ENCODE results near the gene CD74.

Gene CD74

DNA sequence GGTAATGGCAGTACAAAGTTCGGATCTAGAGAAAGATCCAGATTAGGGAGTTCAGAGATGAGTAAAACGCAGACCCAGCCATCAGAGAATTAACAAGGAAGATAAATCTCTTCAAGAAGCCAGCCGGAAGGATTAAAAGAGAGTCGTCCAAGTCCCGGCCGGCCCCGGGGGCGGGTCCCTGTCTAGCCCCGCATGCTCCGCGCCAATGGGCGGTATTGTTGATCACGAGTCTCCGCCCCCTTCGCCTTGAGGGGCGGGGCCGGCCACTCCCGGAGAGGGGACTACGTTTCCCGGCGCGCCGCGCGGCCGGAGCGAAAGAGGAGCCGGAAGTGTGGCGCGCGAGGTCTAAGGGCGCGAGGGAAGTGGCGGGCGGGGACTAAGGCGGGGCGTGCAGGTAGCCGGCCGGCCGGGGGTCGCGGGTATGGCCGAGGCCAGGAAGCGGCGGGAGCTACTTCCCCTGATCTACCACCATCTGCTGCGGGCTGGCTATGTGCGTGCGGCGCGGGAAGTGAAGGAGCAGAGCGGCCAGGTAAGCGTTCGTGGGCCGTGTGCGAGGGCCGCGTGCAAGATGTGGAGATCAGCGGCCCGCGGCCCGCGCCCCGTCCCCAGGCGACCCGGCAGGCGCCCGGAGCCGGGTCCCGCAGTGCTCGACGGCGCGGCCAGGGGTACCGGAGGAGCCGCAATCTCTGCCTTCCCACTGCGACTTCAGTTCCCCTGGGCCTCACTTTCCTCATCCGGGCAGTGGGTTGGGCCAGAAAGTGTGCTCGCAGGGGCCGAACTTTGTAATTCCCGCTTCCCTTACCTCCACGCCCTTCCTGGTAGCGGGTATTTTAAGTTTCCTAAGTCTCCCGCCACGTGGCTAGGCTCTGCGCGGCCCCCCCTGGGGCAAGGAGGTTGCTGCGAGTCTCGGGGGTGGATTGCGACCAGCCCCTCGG, 55.1 kb downstream of the CD74 start, which contains the start of gene TCOF1:
TCOF1 (plus strand) TSS at position 372 of the 935 bp plus-strand sequence; CDS start at position 422, 50 bp downstream.
- DNase-seq, result peak; percentile 99

DNA sequence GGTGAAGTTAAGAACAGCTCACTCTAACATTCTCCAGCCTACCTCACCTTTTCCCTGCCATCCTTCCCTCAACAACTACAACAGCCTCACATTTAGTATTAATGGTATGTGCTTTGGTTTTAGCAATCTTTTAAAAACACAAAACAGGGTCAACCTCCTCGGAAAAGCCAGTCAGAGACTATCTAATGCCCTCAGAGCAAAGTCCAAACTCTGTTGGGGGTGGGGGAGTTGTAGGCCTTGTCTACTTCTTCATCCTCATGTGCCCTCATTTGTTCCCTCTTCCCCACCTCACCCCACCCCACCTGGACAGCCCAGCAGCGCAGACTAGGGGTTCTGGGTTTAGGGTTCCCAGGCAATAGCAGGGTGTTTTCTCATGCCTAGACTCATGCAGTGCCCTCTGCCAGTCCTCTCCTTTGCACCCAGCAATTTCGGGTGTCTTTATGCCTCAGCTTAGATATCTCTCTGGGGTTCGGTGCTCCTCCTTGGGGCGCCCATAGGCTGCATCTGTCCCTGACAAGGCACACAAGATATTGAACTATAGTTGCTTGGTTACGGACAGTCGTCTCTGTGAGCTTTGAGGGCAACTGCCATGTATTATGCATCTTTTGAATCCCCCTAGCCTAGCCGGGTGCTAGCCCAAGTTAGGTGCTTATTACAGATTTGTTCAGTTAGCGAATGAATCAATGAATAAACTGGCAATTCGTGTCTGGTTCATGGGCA, 56.0 kb downstream of the CD74 start:
- no peak for DNase-seq

DNA sequence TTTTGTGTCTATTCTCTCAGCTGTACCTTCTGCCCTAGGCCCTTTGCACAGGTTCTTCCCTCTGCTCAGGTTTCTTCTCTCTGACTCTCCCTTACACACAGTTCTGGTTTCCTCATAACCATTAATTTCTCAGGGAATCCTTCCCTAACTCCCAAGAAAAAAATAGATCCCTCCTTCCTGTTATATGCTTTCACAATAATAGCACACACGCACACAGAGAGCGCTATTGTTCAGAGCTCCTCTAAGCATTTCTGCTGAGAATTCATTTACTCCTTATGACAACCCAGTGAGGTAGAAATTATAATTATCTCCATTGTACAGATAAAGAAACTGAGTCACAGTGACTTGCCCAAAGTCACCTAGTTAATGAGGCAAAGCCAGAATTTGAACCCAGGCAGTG, 56.9 kb downstream of the CD74 start:
- DNase-seq, result no peak

DNA sequence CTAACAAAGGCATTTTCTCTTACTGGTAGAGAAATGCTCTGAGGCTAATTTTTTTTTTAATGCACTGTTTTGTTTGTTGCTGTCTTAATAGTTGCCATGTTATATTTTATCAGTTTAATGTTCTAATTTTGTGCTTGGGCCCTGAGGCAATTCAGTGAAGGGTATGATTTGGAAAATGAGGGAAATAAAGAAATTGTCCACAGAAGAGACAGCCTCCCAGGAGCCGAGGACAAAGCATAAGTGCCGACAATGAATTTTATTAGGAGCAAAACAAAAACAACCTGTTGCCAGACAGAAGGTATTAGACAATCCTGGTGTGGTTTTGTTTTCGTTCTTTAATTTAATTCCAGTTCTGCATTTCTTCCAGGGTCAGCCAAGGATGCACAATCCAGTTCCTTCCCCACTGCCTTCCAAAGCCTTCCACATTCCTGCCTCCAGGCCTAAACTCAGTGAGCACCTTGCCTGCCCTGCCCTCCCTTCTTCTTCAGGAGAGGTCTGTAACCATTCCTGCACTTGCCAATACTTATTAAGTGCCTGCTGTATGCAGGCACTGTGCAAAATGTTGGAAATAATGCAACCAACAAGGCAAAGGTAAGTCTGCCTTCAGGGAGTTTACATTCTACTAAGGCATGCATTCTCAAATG, 59.6 kb downstream of the CD74 start:
- no peak for DNase-seq

DNA sequence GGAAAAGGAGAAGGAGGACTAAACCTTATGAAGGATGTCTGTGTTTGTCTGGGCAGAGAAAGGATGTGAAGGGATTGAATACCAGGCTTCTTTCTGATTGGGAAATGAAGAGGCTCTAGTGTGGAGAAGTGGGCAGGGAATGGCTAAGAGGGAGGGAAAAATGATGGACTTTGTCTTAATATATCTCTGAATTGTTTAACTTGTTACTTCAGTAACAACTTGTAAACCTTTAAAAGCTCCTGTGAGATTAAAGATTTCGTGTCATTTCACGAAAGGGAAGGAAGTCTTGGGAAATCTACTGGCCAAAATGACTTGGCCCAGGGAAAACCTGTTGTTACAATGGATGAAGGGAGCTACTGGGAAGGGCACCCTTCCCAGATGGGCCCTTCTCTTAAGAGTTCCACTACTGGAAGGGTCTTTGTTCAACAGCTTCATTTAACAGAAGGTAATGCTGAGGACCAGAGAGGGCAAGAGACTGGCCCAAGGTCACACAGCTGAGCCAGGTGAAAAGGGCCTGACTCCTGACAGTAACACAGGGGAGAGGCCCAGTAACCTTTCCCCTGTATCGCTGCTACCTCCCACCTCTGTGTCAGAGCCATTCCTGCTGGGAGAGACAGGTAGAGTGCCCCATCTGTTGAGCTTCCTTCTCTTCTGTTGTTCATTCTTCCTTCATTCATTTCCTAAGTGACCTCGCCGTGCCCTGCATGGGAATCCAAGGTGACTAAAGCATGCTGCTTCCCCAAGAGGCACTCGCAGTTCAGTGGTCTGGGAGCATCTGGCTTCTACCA, 60.3 kb downstream of the CD74 start:
- DNase-seq, result peak; percentile 70
